ENCODE data around the gene AMBP. TPM values are rescaled to one million over a fixed set of nuclear protein-coding genes. Genes with fewer than 3 reads are reported as not detected.
A peak's percentile ranks its signal among the peaks of the same experiment; 100 is the strongest.

Gene AMBP
- total RNA-seq, 1 experiment from 2014 or later, result 0.20 TPM

DNA sequence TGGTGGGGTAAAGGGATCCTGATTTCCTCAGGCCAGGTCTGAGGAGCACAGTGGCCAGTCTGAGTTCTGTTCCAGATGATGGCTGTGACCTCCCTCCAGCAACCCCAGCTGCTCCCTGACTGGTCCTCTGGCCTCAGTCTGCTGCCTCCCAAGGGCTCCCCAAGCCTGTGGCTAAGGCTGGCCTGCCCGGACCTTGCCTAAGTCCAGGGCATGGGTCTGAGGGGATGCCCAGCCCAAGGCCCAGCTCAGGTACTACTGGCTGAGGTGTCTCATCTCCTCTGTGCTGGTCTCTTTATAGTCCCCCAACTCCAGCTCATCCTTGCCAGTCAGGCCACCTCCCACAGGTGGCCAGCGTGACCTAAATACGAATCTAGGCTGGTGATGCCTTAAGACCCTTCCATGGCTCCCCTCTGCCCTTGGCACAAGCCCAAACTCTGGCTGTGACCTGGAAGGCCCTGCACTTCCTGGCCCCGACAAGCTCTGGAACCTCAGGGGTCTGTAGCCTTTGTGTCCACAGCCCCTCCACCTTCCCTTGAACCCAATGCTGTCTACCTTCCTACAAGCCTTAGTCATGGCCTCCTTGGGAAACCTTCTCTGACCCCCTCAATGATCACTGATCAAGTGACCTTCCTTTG is 11.2 kb upstream of the AMBP start:
- no peak overlapping the region for H3T11ph ChIP-seq (ENCODE audit: low read length)
- H2AFZ ChIP-seq (ENCODE audit: low read length), result no peak overlapping the region
- no peaks in the 10 kb centered on the region for H3K23me2 ChIP-seq (ENCODE audit: insufficient read length, low read depth, low read length, poor library complexity, severe bottlenecking)
- H2BK120ac ChIP-seq (ENCODE audit: low read depth, low read length, poor library complexity, severe bottlenecking), result no peak overlapping the region
- H3K79me2 ChIP-seq (ENCODE audit: insufficient read depth, low read length), result no peaks in the 10 kb centered on the region
- no peak overlapping the region for H3K4ac ChIP-seq (ENCODE audit: low read depth, low read length)
- Mint-ChIP-seq H3K9me3 (no peaks in the 10 kb centered on the region), H3K27ac (no peak overlapping the region), H3K4me1 (no peaks in the 10 kb centered on the region), H3K4me3 (peak overlapping the region in 1 of 2 experiments; percentile 31; a peak in 1 of 5 replicates), H3K27me3 (ENCODE audit: low read depth) (peaks cover 26% of the 10 kb centered on the region), H3K36me3 (ENCODE audit: insufficient read depth in 1 of 3, low read depth in 3 of 3) (peaks cover 0 to 2% (median 0%) of the 10 kb centered on the region in 3 experiments; a peak in 2 of 7 replicates)
- no peak for DNase-seq
- no peak overlapping the region for H3K9ac ChIP-seq (ENCODE audit: extremely low read depth, insufficient read length, low read length)
- no peak overlapping the region for H3K27ac ChIP-seq (ENCODE audit: insufficient read length, low read depth, low read length)
- H2BK5ac ChIP-seq (ENCODE audit: insufficient read length, low read length), result no peak overlapping the region
- H2BK15ac ChIP-seq (ENCODE audit: low read depth, low read length), result no peak overlapping the region
- H3K9me3 ChIP-seq (ENCODE audit: control insufficient read depth, low read depth, low read length), result no peaks in the 10 kb centered on the region
- H2AK5ac ChIP-seq (ENCODE audit: insufficient read length, low read length), result no peak overlapping the region
- H3K4me1 ChIP-seq (ENCODE audit: insufficient read depth, low read length), result no peaks in the 10 kb centered on the region
- no peak overlapping the region for H3K18ac ChIP-seq (ENCODE audit: insufficient read length, low read depth, low read length)
- H4K8ac ChIP-seq (replicated peaks; ENCODE audit: insufficient read length, low read depth, low read length), result no peak overlapping the region
- no peak overlapping the region for H3K4me2 ChIP-seq (ENCODE audit: insufficient read depth, insufficient read length, low read length)
- H4K91ac ChIP-seq (ENCODE audit: insufficient read length, low read depth, low read length), result no peak overlapping the region
- no peaks in the 10 kb centered on the region for H4K20me1 ChIP-seq (ENCODE audit: control insufficient read depth, insufficient read depth, insufficient read length)
- H4K5ac ChIP-seq (ENCODE audit: insufficient read length, low read depth, low read length), result no peak overlapping the region
- H3K79me1 ChIP-seq (ENCODE audit: insufficient read depth, low read depth, low read length, poor library complexity, severe bottlenecking), result no peaks in the 10 kb centered on the region
- H3K14ac ChIP-seq (ENCODE audit: insufficient read depth, low read length), result peak overlapping the region; percentile 22; the same call in 1 of the 2 replicates
- H2BK20ac ChIP-seq (ENCODE audit: low read depth, low read length, poor library complexity, severe bottlenecking), result no peak overlapping the region
- no peak overlapping the region for H3K56ac ChIP-seq (ENCODE audit: insufficient read length, low read depth, low read length)
- no CpG with 5 or more reads among the region's 4 CpGs for WGBS (ENCODE audit: extremely low coverage, insufficient read length, low lambda C conversion rate)
- no peak for TF ChIP-seq CTCF (conservative IDR thresholded peaks at IDR 0.05)
- H3K27me3 ChIP-seq (ENCODE audit: insufficient read depth, low read length), result no peaks in the 10 kb centered on the region
- H3K23ac ChIP-seq (ENCODE audit: insufficient read length, low read depth, low read length), result no peak overlapping the region
- H2BK12ac ChIP-seq (ENCODE audit: insufficient read length, low read depth, low read length), result no peak overlapping the region
